NCI-H2227 treated with DMSO at 0.1 percent for 48 hours (cell line): ENCODE data around the gene SLC22A2.
"Not testable (repeated sequence)": the region's sequence is repeated elsewhere in the genome, so short reads cannot be mapped to it uniquely, and the experiment has no call there.

Source experiments
- DNase-seq: peaks from one replicate; lab custom pipeline; 2025; lab: John Stamatoyannopoulos, UW

The SLC22A2 gene

DNA sequence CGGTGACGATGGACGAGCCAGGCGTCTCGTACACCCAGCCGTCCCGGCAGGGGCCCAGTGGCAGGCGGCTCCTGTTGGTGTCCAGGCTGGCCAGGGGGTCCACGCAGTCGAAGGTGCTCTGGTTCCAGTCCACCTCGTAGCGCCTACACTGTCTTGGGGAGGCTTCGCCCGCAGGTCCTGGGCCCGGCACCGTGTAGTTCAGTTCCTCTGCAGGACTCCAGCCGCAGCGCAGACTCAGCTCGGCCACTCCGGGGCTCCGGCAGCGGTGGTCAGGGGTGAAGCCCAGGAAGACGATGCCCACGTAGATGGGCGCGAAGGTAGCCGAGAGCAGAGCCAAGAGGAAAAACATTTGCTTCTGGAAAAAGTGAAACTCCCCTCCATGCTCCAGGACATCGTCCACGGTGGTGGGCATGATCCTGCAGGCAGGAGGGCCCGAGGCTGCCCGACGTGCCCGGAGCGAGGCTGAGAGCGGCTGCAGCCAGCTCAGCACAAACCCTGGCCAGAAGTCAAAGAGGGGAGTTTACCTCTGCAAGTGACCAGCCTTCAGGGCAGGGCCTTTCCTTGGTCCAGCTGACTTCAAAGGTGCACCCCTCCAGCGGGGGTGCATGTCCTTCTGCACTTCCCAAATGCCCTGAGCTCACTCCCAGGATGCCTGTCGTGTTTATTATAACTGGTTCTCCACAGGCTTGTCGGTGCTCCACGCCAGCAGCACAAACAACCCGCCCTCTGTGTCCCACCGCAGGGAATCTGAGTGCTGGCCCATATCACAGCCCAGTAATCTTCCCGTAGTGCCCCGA lies at the start of gene SLC22A2:
TSS of gene SLC22A2 (minus strand) at position 476 of the 797 bp plus-strand sequence. CDS start at position 412, 64 bp downstream.
- DNase-seq: no peak

DNA sequence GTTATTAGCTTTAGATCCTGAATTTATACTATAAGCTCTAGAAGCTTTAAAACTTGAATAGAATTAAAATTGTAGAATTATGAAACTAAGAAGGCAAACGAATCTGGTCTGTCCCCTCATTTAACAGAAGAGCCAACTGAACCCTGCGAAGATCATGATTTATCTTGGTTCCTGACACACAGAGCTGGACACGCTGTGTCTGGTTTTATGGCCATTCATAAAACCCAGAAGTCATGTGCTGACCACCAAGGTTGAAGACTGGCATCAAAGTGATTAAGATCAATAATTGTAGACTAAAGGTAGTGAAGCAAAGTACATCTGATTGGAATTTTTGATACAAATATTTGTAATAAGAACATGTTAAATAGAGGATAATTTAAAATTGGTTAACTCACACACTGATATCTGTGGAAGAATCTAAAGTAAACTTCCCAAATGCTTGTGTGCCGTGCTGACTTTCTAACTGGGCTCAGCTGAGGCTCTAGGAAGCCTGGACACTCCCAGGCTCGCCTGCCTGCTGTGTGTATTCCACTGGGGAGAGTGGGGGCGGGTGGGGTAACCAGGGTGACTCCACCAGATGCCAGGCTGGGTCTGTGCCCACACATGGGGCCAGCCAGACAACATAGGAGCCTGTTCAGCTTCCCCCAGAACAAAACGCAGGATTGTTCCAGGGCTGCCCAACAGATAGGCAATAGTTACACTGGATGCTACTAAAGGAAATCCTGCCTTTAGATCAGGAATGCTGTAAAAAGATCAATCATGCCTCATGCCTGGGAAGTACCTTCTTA lies 47.5 kb upstream of the SLC22A2 start:
- DNase-seq: no peak

DNA sequence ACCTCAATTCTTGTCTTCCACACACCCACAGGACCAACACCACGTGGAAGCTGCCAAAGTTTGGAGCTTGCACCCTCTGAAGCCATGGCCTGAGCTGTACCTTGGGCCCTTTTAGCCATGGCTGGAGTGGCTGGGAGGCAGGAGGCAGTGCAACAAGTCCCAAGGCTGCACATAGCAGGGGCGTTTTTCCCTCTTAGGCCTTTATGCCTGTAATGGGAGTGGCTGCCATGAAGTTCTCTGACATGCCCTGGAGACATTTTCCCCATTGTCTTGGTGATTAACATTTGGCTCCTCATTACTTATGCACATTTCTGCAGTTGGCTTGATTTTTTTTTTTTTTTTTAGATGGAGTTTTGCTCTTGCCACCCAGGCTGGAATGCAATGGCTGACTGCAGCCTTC lies 45.2 kb upstream of the SLC22A2 start:
- no peak for DNase-seq

DNA sequence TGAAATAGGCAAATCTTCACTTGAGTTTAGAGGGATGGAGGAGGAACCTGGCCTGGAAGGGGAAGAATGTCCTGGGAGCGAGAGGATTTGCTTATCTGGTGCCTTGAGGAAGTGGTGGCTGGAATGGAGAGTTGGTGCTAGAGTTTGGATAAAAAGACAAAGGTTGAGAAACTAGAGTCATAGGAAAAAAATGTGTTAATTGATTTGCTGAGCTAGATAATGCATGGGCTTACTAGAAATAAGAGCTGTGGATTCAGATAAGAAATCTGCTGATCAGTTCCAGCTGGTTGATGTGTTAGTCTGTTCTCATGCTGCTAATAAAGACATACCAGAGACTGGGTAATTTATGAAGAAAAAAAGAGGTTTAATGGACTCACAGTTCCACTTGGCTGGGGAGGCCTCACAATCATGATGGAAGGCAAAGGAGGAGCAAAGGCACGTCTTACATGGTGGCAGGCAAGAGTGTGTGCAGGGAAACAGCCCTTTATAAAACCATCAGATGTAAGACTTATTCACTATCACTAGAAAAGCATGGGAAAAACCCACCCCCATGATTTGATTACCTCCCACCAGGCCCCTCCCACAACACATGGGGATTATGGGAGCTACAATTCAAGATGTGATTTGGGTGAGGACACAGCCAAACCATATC lies 43.9 kb upstream of the SLC22A2 start:
- not testable (repeated sequence) for DNase-seq

DNA sequence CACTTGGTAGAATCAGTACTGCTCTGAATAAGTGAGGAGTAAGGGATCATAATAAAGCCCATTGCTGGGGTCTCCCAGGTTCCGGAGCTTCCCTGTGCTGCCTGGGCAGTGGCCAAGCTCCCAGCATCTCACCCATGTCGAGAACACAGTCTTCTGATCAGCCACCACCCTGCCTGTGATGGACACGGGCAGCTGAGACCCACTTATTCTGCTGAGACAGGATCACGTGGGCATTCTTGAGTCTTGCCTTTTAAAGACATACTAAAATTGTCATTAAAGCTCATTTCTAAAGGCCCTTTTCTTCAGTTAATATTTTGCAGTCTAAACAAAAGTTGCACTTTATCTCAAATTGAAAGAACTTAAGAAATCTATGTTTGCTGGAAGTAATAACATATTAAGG lies 42.7 kb upstream of the SLC22A2 start:
- DNase-seq: no peak

DNA sequence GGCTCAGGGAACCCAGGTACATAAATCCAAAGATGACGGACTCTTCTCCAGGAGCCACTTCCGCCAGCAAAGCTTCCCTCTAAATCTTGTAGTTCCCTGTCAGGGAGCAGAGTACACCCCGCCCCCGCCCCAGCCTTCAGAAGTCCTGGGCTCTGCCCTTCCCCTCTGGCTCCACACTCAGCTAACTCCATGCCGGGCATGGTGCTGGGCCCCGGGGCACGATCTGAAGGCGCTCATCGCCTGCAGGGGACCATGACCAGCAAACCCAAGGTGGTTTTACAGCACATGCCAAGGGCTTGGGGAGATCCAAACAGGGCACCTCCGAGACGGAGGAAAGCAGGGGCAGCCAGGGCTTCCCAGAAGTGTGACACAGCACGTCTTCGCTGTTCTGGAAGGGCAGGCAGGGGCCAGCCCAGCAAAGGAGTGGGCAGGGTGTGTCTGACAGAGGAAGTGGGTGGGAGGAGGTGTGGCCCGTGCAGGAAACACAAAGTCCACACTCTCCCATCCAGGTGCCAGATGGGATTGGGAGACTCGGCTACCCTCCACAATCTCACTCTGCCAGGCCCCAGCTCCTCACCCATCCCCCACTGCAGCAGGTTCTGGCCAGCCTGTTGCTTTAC lies 41.6 kb upstream of the SLC22A2 start:
- no peak for DNase-seq

DNA sequence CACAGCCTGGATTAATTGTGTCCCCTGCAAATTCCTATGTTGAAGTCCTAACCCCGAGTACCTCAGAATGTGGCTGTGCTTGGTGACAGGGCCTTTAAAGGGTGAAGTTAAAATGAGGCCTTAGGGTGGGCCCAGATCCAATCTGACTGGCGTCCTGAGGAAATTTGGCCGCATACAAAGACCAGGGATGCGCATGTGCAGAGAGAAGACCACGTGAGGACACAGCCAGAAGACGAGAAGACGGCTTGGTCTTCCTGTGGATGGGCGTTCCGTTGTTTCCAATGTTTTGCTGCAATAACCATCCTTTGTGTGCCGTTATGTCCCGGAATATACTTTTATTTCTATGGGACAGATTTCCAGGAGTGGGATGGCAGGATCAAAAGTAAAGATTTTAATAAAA lies 40.9 kb upstream of the SLC22A2 start:
- DNase-seq: no peak

DNA sequence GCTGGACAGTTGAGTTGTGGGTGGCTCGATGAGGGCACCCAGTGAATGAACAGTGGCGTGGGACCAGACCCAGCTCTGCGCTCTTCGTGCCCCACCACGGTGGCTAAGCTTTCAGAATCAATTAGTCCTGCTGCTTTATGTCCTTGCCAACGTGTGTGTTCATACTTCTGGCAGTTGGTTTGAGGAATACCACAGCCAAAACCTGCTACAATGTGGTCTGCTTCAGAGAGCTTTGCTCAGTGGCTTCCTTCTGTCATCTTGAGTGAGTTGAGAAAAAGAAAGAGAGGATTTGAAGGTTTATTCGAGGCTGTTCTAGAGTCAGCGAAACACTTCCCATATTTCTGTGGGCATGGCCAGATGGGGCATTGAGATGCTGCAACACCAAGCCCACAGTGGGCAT lies 39.5 kb upstream of the SLC22A2 start:
- no peak for DNase-seq

DNA sequence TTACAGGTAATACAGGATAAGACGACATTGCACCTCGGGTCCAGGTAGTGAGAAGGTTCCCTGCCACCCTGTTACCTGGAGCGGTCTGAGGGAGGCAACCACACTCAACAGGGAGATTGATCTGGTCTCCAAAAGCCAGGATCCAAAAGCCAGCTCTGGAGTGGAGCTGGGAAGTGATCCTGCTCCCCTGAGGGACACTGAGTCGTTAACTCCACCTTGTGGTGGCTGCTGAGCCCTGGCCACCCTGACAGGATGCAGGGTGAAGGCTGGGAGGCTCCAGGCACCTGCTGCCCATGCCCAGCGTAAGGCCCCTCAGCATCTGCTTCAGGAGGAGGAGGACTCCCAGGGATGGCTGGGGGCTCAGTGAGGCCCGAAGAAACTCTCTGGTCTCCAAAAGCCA lies 38.7 kb upstream of the SLC22A2 start:
- DNase-seq: no peak

DNA sequence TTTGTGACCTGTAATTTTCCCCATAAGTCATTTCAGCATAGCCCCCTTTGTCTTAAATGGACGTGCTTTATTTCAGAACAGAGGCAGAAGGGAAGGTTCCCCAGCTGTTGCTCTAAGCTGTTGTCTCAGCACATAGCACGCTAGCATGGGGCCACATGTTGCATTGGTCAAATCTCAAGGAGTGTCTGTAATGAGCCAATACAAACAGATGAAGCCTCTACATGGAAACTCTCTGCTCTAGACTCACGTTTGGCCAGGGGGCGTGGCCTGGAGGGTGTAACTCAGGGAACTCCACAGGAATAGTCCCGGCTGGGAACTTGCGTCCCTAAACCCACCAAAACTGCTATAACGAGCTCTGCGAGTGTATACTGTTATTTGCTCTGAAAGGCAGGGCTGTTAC lies 35.2 kb upstream of the SLC22A2 start:
- DNase-seq: no peak

DNA sequence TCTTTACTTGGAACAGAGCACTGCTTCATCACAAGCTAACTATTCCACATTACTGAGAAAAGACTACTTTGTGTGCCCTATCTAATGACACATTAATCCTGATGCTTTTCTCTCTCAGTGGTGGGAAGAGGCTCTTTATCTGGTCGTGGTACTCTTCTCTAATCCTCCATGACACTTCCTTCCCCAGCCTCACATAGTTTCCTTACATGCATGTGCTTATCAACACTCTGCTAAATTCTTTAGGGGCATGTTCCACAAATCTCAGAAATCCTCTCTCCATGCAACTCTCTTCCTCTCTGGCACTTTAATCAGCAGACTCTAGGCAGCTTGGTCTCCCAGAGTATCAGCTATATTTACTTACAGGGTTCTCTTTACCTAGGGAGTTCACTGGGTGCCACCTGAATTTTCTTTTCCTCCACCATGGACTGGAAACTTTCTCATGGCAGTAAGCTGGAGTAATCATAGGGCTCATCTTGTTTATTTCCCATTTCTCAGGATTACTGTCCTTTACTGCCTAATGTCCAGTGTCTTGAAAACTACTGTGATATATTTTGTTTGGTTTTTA lies 27.0 kb upstream of the SLC22A2 start:
- DNase-seq: no peak

DNA sequence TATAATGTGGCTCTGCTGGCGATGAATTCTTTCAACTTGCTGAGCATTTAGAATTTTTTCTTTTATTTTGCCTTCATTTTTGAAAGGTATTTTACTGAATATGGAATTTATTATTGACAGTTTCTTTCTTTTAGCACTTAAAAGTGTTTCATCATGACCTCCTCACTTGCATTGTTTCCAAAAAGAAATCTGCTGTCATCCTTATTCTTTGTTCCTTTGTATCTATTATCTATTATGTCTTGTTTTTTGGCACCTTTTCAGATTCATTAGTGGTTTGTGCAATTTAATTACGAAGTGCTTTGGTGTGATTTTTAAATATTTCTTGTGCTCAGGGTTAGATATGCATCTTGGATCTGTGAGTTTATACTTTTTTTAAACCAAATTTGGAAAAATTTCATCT lies 26.0 kb upstream of the SLC22A2 start:
- no peak for DNase-seq

DNA sequence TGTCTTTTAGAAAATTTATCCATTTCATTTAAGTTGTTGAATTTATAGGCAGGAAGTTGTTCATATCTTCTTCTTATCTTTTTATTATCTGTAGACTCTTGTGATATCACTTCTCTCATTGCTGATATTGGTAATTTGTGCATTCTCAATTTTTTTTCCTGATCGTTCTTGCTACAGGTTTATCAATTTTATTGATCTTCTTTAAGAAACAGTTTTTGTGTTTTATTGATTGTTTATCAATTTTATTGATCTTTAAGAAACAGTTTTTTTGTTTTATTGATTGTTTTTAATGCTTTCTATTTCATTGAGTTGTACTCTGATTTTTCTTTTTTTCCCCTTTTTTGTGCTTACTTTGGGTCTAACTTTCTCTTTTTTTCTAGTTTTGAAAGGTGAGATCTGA lies 23.8 kb upstream of the SLC22A2 start:
- no peak for DNase-seq

DNA sequence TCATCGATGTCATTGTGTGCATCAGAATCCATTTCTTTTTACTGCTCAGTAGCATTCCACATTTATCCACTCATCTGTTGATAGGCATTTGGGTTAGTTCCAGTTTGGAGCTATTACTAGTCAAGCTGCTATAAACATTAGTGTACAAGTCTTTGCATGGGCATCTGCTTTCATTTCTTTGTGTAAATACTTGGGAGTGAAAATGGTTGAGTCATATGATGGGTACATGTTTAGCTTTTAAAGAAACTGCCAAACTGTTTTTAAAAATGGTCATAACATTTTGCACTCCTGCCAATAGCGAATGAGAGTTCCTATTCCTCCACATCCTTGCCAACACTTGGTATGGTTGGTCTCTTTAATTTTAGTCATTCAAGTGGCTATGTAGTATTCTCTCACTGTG lies 21.2 kb upstream of the SLC22A2 start:
- DNase-seq: no peak

DNA sequence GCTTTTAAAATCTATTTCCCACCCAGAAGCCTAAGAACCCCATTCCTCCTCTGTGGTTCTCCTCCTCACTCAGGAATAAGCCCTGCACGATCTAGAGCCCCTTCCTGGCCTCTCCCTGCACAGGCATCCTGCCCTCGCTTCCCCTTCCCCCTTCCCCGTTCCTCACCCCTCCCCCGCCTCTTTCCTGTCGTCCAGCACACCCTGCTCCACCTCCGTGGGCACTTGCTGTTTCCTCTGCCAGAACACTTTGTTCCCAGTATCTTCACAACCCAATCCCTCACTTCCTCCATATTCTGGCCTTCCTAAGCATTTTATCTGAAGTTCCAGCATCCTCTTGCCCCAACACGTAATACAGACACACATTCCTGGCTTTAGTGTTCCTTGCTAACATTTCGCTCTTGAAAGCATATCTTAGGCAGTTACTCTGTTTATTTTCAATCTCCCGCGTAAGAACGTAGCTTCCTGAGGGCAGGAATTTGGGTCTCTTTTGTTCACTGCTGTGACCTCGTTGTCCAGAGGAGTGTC lies 20.2 kb upstream of the SLC22A2 start:
- no peak for DNase-seq

DNA sequence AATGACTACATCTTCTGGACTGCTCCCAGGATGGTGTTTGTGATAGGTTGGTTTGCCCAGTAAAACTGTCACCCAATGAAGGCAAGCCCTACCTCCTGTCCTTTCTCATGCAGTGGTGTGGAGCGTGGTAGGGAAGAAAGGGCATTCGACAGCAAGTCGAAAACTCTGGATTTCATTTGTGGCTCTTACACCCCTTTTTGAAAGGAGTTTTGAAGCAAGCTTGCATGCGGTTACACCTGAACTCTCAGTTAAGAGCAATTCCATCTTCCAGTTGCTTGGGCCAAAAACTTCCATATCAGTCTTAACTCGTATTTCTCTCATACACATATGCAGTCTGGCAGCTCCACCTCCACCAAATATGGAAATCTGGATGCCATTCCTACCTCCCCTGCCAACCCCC lies 19.7 kb upstream of the SLC22A2 start:
- DNase-seq: no peak

DNA sequence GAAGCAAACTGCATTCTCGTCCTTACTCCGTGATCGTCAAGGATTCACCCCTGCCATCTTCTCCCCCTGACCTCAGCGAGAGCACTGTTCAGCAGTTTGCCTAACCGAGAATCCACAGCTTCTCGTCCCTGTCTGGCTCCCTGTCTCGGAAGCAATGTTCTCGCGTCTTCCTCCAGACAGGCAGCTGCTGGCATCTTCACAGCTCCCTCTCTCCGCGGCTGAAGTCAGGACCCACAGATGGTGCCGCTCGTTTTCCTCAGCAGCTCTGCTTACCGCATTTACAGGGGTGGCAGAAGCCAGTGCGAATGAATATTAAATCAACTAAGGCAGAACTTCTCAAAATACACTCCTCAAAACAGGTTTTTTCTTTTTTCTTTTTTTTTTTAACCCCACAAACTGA lies 18.9 kb upstream of the SLC22A2 start:
- DNase-seq: no peak

DNA sequence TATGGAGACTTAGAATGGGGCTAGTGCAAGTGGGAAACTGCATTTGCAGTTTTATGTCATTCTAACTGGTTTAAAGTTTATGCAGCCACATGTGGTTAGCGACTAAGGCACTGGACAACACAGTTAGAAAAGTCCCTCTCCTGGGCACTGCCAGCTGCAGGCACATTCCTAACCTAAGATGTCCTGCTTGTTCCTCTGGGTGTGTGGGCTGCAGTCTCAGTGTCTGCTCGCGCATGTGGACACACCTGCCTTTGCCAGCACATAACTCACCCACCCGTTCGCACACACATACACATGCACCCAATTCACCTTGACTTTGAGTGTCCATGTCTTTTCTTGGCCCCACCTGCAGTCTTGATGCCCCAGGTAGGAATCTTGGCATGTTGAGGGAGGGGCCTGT lies 18.5 kb upstream of the SLC22A2 start:
- no peak for DNase-seq

DNA sequence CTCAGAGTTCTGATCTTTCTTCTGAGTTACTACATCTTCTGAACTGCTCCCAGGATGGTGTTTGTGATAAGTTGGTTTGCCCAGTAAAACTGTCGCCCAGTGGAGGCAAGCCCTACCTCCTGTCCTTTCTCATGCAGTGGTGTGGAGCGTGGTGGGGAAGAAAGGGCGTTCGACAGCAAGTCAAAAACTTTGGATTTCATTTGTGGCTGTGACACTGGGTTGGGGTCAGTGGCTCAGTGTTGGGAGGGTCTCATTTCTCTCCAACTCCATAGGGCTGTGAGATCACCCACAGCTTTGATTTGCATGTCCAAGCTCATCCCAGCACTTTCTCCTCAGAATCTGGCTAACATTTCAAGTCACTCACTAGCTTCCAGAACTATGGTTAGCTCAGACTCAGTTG lies 17.5 kb upstream of the SLC22A2 start:
- no peak for DNase-seq

DNA sequence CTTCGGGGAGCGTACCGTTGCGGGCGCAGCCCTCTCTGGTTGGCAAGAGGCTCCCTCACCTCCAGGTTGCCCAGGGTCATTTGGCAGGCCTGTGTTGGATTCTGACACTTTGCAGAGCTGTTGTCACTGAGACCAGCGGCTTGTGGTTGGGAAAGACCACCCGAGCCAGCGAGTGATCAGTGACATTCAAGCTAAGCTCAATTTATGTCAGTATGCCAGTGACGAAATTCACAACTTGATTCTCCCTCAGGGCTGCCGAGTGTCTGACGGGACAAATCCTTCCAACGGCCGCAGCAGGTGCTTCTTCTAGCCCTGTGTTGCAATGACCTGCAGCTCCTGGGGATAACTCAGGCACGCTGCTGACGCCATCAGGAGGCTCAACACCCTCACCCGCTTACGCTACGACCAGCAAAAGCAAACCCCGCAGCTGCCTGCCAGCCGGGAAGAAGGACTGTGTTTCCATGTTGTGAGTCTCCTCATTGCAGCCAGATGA lies 16.9 kb upstream of the SLC22A2 start:
- no peak for DNase-seq

DNA sequence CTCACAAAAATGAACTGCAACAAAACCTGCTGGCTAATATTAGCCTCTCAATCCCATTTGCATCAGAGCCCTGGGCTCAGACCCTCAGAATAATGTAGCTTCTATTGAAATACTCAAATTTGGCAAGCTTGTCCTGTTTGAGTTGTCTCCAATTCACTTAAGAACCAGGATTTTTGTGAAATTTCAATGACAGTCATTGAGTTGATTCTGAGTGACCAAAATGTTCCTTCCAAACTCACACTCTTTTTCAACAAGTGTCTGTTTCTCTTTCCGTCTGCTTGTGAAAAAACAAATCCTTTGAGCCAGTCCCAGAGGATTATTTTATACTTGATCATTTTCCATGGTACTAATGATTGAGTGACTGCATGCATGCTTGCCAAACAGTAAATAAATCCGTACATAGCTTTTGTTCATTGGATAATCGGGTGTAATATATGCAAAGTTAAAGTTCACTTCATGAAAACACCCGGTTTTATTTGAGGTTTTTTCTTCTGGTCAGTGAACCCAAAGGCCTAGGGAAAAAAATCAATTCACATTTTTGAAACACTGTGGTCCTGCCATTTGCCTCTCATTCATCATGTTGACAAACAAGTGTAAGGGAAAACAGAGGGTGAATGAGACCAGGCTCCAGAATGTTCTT lies 16.4 kb upstream of the SLC22A2 start:
- no peak for DNase-seq
